NCI-H748 (cell line): ENCODE data around the gene MTX1.
"Not testable (repeated sequence)": the region's sequence is repeated elsewhere in the genome, so short reads cannot be mapped to it uniquely, and the experiment has no call there.

Experiments used
- DNase-seq: peaks from one replicate; lab custom pipeline; 2025; ENCODE audit not compliant: unreplicated experiment; lab: John Stamatoyannopoulos, UW

MTX1 gene, protein sequence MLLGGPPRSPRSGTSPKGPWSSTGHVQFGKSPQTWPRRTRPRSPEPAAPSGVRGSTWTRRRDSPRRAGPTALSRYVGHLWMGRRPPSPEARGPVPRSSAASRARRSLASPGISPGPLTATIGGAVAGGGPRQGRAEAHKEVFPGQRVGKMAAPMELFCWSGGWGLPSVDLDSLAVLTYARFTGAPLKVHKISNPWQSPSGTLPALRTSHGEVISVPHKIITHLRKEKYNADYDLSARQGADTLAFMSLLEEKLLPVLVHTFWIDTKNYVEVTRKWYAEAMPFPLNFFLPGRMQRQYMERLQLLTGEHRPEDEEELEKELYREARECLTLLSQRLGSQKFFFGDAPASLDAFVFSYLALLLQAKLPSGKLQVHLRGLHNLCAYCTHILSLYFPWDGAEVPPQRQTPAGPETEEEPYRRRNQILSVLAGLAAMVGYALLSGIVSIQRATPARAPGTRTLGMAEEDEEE

DNA sequence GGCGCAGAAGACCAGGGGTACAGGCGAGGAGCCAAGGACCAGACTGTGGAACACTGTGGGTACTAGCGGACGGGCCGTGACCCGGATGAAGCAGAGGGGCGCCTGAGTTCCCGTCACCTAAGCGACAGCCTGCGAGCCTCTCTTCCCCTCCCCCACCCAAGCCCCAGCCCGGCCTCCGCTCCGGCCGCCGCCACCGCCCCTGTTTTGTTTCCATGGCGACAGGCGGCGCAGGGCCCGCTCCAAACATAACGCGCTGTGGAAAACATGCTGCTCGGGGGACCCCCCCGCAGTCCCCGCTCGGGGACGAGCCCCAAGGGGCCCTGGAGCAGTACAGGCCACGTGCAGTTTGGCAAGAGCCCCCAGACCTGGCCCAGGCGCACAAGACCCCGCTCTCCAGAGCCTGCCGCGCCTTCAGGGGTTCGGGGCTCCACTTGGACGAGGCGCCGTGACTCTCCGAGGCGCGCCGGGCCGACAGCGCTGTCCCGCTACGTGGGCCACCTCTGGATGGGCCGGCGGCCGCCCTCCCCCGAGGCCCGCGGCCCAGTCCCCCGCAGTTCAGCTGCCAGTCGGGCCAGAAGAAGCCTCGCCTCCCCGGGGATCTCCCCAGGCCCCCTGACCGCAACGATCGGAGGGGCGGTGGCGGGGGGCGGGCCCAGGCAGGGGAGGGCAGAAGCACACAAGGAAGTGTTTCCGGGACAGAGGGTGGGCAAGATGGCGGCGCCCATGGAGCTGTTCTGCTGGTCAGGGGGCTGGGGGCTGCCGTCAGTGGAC is at the start of gene MTX1:
Gene MTX1 (plus strand): TSS at position 155 of the 771 bp plus-strand sequence. CDS start 110 bp downstream, at position 265.
- peak; percentile 92 for DNase-seq

DNA sequence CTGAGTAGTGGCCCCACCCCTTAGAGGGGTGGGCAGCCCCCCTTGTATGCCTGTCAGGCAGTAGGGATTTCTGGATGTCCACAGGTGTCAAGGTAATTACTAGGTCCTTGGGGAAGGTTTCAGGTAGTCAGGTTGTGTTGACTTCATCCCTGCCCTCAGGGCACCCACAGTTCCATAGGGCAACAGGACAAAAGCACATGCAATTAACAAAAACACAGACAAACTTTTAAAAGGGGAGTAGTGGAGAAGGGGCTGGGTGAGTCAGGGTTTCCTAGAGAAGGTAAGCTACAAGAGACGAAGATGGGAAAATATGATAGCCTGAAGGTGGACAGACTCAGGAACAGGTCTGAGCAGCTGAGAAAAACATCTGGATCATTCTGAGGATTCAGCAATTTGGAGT is 49.5 kb upstream of the MTX1 start:
- no peak for DNase-seq

DNA sequence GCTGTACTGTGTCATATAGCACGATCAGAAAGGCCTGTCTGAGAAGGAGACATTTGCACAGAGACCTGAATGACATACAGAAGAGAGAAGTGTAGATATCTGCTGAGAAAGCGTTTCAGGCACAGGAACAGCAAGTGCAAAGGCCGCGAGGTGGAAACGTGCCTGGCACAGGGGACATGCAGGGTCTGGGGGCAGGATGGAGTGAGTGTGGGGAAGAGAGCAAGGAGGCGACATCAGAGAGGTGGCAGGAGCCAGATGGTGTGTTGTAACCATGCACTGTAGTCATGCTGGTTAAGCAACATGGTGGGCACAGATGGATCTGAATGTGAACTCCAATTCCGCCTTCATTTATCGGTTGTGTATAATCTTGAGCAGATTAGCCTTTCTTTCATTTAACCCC is 48.4 kb upstream of the MTX1 start:
- no peak for DNase-seq

DNA sequence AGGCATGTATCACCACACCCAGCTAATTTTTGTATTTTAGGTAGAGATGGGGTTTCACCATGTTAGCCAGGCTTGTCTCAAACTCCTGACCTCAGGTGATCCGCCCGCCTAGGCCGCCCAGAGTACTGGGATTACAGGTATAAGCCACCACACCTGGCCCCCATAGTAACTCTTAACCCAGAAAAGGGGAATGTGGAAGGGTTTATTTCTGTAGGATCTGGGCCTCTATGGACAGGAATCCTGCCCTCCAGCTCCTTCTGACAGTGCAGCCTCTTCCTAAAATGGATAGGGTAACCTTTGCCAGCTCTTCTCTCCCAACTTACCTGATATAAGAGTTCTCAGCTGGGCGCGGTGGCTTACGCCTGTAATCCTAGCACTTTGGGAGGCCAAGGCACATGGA is 45.9 kb upstream of the MTX1 start:
- not testable (repeated sequence) for DNase-seq

DNA sequence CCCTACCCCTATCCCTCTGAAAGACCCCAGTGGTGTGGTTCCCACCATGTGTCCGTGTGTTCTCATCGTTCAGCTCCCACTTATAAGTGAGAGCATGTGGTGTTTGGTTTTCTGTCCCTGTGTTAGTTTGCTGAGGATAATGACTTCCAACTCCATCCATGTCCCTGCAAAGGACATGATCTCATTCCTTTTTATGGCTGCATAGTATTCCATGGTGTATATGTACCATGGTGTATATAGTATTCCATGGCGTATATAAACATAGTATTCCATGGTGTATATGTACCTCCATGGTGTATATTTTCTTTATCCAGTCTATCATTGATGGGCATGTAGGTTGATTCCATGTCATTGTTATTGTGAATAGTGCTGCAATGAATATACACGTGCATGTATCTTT is 44.7 kb upstream of the MTX1 start:
- not testable (repeated sequence) for DNase-seq

DNA sequence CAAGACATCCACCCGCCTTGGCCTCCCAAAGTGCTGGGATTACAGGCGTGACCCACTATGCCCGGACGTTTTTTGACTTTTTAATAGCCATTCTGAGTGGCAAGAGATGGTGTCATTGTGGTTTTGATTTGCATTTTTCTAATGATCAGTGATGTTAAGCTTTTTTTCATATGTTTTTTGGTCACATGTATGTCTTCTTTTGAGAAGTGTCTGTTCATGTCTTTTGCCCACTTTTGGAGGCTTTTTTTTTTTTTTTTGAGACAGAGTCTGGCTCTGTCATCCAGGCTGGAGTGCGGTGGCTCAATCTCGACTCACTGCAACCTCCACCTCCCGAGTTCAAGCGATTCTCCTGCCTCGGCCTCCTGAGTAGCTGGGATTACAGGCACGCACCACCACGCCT is 43.9 kb upstream of the MTX1 start:
- not testable (repeated sequence) for DNase-seq

DNA sequence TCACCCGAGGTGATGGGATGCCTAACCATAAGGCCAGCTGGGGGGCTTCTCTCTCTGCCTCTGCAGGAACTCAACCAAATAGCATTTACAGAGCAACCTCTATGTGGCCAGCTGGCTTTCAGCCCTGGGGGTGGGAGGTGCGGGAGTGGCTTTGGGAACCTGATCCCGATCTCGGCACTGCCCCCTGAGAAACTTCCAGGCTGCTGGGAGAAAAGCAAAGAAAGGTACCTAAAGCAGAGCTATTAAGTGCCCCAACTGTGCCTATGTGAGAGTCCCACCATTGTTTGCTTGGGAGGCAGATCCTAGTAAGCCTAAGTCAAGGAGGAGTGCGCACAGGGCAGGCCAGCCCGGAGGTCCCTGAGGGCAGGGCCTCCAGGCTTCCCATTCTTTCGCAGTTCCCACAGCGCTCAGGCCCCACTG is 42.4 kb upstream of the MTX1 start:
- DNase-seq: no peak

DNA sequence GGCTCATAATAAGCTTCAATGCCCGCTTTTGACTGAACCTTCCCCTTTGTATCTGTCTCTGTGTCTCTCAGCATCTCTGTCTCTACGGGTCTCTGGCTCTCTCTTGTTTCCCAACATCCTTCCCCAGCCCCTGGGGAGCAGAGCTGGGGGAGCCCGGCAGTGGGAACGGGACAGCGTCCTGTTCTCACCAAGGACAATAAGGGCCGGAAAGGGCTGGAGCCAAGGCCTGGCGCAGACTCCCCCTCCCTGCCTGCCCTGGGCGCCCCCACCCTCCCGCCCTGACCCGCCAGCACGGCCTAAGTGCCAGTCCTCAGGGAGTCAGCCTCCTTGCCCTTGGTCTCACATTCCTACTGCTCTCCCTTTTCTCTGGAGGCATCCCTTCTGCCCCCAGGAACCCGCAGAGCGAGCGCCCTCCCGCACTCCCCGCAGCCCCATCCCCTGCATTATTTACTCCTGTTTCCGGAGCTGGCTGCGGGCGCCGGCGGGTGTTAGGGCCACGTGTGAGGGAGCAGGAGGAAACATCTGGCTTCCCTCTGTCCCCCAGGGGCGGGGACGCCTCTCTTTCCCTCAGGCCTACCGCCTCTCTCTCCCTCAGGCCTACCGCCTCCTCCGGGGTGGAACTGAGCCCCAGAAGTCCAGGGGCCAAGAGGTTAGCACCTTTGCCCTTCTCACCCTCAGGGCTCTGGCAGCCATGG is 41.9 kb upstream of the MTX1 start:
- DNase-seq: no peak

DNA sequence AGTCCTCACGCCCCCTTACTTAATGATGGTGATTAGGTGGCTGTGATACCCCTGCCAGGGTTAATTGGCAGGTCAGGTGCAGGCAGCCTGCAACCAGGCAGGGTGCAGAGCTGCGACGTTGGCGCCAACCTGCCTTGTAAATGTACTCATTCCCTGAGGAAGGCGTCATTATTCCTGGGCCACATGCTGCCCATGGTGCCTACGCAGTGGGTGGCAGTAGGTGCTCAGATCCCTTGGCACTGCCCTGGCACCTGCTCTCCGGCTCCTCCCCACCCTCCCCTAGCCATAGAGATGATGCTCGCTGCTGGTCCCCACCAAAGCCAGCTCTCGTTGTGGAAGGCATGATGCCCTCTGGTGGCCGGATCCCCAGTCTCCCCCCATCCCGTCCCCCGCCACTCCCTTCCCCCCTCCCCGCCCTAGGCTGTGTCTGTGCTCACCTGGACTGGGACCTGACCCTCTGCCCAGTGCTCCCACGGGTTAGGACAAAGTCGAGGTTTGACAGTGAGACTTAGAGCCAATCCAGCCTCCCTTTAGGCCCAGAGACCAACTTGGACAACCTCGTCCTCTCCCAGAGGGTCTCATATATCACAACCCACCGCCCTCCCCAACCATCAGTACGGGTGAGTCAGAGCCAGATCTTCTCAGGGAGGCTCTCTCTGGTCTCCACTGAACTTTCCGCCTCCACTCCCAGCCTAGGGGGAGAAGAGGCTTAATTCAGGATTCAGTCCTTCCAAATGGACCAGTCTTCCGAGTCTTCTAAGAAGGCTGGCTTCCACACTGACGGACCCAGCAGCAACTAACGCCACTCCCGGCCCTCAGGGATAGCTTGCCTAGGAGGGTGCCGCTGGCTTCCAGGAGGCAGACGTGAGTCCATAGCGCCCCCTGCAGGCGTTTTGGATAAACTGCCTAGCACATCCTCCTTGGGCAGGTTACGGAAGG is 41.1 kb upstream of the MTX1 start:
- DNase-seq: peak; percentile 92

DNA sequence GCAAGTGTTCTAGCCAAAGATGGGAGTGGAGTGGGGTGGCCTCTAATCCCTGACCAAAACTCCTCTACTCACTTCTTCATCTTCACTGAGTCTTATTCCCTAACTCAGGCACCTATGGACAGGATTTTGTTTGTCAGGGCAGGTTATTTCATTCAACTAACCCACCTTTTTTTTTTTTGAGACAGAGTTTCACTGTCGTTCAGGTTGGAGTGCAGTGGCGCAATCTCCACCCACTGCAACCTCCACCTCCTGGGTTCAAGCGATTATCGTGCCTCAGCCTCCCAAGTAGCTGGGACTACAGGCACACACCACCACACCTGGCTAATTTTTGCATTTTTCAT is 40.4 kb upstream of the MTX1 start:
- not testable (repeated sequence) for DNase-seq

DNA sequence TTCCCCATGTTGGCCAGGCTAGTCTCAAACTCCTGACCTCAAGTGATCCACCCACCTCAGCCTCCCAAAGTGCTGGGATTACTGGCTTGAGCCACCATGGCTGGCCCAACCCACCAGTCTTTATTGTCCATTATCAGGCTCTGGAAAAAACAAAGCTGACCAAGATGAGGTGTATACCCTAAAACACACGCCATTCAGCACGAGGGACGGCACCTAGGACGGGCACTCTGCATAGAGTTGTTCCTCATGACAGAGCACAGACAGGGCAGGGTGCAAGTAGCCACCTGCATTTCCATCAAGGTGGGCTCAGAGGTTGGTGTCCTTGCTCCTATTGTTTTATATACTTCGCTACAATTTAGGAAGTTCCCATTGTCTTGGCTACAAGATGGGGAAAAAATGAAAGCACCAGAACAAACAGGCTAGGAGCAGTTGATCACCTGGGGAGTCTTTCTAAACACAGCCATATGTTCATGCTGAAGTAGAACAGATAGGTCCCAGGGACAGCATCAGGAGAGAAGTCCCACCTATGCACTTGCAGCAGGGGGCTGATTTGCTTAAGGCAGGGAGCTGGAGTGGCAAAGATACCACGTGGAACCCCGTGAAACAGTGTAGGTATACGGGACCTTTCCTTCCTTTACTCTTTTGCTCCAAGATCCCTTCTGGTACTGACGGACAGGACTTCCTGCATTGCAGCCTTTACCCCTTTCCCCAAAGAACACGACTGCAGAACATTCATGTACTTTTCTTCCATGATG is 39.9 kb upstream of the MTX1 start:
- DNase-seq: no peak

DNA sequence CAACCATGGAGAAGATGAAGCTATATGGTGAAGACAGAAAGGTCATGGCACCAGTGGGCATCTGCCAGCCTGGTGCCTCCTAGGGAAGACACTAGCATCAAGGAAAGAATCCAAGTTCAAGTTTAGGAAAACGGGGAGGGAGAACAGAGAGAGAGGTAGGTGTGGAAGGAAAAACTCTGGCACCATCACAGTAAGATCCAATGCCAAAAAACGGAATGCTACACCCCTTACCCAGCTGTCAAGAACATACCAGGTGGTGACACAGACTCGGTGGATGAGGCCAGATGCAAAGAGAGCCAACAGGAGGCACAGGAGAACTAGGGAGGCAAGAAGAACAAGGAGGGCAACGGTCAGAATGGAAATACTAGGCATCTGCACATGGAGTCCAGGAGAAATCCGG is 39.0 kb upstream of the MTX1 start:
- no peak for DNase-seq

DNA sequence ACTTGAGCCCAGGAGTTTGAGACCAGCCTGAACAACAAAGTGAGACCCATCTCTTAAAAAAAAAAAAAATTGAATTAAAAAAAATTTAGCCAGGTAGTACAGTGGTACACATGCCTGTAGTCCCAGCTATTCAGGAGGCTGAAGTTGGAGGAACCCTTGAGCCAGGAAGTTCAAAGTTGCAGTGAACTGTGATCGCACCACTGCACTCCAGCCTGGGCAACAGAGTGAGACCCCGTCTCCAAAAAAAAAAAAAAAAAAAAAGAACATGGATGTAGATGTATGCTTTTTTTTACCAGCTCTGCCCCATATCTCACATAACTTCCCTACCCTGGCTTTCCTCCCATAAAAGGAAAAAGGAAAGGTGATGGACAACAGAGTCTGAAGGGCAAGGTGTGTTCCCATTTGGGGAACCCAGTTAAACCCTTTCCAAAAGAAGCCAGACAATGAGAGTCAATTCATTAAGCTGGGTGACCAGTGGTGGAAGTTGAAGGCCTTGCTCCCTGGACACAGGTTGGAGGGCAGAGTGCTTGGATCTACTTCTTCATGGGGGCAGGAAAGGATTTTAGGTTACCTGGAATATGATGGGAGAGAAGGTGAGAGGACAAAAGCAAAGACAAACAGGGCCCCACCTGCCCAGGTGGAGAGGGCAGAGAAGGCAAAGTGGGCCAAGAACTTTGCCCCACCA is 38.3 kb upstream of the MTX1 start:
- DNase-seq: no peak

DNA sequence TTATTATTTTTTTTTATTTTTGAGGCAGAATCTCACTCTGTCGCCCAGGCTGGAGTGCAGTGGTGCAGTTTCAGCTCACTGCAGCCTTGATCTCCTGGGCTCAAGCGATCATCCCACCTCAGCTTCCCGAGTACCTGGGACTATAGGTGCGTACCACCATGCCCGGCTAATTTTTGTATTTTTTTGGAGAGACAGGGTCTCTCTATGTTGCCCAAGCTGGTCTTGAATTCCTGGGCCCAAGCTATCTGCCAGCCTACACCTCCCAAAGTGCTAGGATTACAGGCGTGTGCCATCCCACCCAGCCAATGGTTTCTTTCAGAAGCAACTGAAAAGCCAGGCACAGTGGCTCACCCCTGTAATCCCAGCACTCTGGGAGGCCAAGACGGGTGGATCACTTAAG is 37.7 kb upstream of the MTX1 start:
- DNase-seq: no peak

DNA sequence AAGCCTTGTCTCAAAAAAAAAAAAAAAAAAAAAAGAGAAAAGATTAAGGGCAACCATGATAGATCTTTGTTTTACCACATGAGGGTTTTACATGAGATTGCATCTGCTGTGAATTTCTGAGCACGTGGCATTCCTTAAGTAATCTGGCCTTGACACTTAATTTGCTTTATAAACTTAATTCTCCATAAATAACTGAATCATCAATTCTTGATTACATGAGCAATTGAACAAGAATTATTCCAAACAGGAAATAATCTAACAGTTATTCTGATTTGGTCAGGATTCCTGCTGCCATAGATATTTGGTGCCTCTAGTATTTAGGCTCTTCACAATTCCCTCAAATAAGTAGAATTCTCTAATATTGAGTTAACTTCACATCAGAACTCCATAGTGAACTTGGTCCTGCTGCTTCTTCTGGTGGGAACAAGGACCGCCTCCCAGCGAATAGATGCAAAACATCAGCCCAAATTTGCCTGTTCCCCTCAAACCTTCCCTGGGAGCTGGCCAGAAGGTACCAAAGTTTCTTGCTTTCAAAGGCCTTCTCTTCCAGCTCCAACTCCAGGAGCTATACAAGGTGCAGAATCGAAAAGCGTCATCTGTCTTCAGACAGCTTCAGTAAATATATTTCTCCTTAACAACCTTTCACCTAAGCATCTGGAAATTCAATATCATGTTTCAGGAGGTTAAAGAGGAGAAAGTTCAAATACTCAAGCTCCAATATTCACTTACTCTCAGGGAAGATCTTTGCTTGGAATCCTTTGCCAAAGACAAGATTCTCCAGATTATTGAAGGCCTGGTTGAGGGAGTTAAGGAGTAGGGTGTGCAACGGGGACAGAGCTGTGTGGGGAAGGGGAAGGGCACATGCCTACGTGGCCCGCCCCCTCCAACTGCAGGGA is 36.4 kb upstream of the MTX1 start:
- no peak for DNase-seq

DNA sequence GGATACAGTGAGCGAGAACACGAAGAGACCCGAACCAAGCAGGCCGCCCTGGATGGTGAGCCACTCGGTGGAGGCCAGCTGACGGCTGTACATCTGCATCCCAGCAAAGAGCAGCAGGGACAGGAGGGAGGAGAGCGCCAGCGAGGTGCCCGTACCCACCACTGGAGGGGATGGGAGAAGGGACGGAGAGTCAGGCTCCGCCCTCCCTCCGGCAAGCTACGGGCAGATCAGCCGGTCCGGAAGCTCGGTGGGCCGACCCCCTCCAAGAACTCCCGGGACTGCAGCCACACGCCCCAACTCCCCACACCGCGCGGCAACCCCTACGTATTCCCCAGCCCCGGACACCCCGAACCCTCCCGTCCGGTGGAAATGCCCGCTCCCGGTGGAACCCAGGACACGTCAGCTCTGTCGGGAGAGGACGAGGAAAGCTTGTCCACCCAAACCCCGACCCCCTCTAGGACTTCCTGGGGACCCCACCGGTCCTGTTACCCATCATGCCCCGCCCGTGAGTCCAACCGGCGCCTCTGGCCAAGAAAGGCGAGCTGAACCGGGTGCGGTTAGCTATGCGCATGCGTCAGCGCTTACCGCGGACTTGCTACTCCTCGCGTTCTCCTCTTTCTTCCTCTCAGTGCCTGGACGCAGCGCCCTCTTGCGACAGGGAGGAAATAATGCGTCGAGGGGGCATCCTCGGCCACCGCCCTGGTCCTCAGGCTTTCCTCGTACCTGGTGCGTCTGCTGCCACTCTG is 35.6 kb upstream of the MTX1 start, which contains the start of gene KRTCAP2:
Gene KRTCAP2 (minus strand): TSS at position 573 of the 746 bp plus-strand sequence. CDS start 80 bp downstream, at position 493.
- peak; percentile 97 for DNase-seq
